GM04504 (cell line): ENCODE results near the gene HCRTR1.

Experiments used
- DNase-seq: peaks from one replicate; pipeline ENCODE4 v3.0.0-alpha.2; 2012; ENCODE audit warnings: low read depth

Gene HCRTR1

DNA sequence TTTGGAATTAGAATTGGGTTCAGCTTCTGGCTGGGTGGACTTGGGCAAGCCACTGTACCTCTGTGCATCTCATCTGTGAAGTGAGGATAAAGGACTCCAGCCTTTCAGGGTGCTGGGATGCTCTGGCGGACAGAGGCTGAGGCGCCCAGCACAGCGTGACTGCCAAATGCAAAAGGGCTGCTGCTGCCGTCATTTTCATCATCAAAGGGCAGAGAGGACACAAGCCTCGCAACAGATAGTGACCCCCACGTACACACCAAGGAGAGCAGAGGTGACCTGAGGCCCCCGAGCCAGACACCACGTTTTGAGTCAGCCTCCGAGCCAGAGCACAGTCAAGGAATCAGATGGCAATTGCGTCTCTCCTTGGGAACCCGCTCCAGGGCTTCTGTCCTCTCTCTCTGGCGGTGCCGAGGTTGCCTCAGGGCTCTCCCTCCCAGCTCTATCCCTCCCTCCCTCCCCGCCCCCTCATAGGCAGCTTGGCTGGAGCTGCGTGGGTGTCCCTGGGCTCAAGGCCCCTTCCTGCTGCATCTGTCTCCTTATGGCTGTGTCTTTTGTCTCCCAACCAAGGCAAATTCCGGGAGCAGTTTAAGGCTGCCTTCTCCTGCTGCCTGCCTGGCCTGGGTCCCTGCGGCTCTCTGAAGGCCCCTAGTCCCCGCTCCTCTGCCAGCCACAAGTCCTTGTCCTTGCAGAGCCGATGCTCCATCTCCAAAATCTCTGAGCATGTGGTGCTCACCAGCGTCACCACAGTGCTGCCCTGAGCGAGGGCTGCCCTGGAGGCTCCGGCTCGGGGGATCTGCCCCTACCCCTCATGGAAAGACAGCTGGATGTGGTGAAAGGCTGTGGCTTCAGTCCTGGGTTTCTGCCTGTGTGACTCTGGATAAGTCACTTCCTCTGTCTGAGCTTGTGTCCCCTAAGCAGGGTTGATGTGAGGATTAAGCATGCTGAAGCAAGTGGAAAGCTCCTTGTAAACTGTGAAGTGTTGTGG, 9.0 kb downstream of the HCRTR1 start:
- peak; percentile 35 for DNase-seq

GRCh38 chr1:31627301-31627929, 9.9 kb downstream of the HCRTR1 start:
- DNase-seq, result no peak

GRCh38 chr1:31627930-31628559, 10.6 kb downstream of the HCRTR1 start:
- no peak for DNase-seq

DNA sequence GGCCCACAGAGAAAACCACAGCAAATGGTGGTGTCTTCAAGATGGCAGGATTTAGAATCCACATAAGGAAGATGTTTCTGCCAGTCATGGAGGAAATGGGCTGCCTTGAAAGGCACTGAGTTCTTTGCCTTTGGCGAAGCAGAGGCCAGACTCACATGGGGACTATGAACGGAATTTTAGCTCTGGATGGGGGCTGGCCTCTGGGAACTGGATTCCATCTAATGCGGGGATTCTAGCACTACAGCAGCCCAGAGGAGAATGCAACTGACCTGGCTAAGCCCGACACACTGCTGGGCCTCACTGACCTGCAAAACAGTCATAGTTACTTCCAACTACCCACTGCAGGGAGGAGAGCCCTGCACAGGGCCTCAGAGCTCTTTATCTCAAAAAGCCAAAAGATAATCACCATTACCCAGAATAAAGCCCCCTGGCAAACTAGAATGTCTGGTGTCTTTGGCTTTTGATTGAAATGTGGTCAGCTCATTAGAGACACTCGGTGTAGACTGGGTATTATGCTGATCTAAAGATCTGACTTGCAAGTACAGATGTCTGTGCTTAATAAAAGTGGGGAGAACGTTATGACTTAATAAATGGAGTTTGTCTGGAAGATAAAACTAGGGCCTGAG, 11.6 kb downstream of the HCRTR1 start:
- no peak for DNase-seq

GRCh38 chr1:31632649-31633048, 15.2 kb downstream of the HCRTR1 start:
- no peak for DNase-seq

DNA sequence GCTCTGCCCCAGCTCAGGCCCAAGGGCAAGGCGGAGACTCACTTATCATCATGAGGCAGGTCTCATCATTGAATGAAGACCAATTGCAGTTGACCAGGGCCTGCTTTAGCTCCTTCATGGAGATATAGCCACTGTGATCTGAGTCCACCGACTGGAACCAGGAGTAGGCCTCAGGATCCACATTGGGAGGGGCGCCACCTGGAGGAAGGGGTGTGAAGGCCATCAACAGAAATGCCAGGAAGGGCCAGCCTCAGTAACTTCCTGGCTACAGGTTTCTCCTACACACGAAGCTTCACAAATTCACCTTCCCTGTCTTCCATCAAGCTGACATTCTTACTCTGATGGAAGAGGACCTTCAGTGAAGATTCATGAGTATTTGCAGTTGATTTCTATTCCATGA, 15.6 kb downstream of the HCRTR1 start:
- no peak for DNase-seq

DNA sequence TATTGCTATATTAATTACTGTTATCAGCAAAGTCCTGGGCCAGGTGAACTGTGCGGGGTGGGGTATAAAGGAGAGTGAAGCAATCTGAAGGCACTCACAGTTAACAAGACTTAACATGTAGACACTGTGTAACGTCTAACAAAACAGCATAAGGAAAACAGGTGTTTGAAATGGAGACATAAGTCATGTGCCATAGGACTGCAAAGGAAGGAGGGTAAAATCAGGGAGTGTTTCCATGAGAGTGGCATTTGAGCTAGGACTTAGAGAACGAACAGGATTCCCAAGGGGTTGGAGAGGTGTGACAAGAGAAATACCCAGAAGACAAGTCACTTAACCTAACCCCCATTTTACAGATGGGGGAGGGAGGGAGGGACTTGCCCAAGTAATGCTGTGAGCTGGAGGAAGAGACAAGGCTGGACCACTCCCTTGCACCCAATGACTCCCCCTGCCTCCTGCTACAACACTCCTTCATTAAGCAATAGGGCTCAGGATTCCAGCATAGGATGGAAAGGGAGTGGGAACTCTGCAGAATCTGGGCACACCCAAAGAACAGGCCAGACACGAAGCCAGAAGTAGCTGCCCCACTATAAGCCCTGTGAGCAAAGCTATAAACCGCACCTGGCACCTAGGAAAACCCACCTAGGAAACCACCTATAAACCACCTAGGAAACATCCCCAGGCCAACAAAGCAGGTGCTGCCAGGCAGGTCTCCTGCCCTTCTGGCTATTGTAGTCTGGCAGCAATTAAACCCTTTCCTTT, 20.6 kb downstream of the HCRTR1 start:
- DNase-seq, result no peak

DNA sequence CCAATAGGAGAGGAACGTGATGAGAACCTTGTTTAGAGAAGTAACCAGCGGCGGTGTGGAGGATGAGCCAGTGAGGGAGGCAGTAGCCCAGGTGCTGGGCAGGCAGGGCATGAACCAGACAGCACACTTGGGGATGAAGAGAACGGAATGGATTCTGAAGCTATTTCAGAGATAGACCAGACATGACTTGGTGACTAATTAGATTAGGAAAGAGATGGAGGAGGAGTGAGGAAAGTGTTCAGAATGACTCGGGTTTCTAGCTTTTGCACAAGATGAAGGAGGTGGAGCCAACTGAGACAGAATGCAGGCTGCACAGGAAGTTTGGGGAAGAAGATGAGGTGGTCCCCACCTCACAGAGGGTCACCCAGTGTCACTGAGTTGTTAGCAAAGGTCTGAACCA, 22.1 kb downstream of the HCRTR1 start:
- no peak for DNase-seq

DNA sequence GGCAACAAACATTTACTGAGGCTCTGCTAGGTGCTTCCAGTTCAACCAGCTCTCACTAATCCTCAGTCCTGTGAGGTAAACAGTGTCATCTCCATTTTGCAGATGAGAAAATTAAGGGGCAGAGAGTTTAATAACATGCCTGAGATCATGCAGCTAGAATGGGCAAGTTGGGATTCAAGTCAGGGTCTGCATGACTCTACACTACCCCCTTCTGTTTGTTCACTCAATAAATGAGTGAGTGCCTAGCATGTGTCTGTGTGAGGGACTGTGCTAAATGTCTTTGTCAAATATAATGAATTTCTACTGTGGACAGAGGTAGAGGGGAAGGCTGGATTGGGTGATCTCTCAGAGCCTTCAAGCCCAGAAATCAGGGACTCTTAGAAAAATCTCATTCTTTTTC, 22.7 kb downstream of the HCRTR1 start:
- DNase-seq, result no peak

DNA sequence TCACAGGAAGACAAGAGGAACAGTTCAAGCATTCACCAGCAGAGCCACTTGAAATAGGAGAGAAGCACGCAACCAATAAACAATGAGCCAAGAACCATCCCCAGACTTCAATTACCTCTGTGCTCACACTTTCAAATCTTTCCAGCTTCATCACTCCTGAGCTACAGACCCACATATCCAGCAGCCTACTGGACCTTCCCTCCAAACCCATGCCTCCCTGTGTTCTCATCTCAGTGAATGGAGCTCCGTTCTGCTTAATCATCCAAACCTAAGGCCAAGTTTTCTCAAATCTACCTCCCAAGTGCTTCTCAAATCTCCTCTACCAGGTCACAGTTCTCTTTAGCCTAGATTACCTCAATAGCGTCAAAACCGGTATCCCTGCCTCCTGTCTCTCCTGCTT, 23.5 kb downstream of the HCRTR1 start:
- DNase-seq, result no peak

DNA sequence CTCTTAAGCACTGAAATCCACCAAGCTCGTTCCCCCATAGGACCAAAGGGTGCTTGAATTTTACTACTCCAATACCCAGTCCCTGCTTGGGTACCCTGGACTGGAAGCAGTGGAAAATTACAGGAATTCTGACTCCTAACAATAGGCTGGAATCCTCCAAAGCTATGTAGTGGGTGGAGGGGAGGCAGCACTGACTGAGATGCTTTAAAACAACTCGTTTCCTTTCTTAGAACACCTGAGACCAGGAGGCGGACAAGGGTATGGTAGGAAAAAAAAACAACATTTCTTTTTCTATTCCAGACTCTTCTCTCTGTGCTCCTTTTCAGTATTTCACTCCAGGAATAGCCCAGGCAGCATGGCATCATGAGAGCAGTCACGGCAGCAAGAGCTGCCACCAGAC, 24.9 kb downstream of the HCRTR1 start:
- DNase-seq, result no peak

DNA sequence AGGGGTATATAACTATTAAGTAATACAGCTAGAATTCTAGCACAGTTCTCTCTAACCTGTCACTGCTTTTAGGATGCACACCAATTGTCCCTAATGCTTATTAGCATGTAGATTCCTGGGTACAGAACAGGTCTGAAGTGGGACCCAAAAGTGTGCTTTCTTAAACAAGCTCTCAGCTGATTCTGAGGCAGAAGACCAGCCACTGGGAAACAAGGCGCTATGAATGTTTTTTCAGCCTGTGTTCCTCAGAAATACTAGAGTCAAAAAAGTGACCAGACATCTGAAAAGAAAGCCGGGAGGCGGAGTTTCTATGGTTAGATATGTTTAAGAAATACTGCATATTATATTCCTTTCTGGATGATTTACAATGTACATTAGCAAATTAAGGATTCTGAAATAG, 25.4 kb downstream of the HCRTR1 start:
- no peak for DNase-seq

- DNase-seq, result no peak
Measured at GRCh38 chr1:31643976-31644559, 26.6 kb downstream of the HCRTR1 start.

- DNase-seq, result peak; percentile 97
Measured at GRCh38 chr1:31644560-31645273, 27.2 kb downstream of the HCRTR1 start, which contains the start of gene PEF1. Gene PEF1, minus strand, starts transcription at chr1:31644876. Its CDS starts 12 bp downstream, at chr1:31644864.

DNA sequence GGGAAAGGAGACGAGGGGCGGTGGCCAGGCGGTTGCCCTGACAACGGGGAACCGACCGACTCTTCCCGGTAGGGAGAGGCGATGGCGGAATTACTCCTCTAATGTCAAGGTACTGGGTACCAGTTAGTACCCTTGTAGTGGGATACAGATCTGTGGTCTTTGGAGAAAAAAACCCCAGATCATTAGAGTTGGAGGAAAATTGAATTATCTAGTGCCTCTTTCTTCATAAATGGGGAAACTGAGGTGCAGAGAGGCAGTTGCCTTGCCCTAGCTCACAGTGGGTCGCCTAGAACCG, 27.7 kb downstream of the HCRTR1 start:
- no peak for DNase-seq

DNA sequence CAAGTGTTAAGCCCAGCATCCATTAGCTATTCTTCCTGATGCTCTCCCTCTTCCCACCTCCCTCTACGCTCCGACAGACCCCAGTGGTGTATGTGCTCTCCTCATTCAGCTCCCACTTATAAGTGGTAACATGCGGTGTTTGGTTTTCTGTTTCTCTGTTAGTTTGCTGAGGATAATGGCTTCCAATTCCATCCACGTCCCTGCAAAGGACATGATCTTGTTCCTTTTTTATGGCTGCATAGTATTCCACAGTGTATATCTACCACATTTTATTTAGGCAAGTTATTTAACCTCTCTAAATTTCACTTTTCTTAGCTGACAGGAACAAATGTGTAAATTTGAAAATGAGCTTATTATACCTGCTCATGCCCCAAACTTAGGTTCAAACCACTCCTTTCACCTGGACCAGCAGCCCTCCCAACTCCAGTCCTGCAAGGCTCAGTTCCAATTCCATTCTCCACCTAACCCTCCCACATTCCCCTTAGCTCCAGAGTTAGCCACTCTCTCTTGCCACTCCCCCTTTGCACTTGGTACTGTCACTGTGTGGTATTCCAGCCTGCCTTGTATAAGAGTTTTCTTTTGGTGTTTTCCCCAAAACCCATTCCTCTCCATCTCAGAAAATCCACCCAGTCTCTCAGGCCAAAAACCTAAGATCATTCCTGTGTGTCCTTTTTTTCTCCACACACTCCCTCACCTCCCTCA, 28.9 kb downstream of the HCRTR1 start:
- no peak for DNase-seq

DNA sequence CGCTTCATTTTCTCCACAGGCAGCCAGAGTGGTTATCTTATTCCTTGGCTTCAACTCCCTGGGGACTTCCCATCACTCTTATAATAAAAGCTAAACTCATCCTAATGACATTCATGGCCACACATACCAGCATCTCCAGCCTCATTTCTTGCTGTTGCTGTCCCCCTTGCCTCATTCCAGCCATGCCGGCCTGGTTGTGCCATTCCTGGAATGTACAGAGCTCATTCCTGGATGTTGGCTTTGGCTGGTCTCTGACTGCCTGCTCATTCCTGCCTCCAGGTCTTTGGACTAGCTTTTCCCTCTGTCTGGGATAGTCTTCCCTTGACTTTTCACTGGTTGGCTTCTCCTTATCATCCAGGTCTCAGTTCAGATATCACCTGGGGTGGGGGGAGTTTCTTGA, 29.6 kb downstream of the HCRTR1 start:
- DNase-seq, result no peak

- DNase-seq, result no peak
Measured at GRCh38 chr1:31648190-31648589, 30.7 kb downstream of the HCRTR1 start.

DNA sequence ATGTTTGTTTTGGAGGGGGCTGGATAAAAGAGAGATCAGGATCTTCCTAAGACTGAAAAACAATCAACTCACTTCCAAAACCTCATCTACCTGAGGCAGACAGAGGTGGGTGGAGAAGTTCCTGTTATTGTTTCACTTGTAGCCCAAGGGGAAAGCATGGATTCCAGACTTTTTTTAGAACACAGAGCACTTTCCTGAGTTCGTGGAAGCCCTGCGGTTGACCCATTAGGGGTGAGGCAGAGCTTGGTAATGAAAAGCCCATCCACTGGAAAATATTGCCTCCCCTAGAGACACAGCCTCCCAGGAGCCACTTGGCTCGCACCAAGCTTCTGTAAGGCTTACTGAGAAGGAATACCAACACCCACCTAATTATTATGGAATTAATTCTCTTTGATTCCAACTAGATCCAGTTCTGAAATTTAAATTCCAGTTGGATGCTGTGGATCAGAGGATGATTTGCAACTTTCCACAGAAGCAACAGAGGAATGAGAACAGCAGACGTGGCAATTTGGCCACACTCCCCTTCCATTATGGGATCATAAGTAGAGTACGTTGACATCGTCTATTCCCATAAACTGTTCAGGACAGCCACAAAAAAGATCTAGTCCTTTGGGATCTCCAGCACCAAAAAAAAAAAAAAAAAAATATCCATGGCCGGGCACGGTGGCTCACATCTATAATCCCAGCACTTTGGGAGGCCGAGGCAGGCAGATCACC, 31.3 kb downstream of the HCRTR1 start:
- DNase-seq, result no peak
